Stimulated activated naive CD8-positive, alpha-beta T cell treated with anti-CD3 and anti-CD28 coated beads, Interleukin-15, amount 100 ng/mL, for 72 hours (primary cell): Measurements from ENCODE around the gene KLHL1.

Experiments
- ATAC-seq: fragments of 150-1000 bp; cut with Tn5 transposase; 2 replicates; pipeline ENCODE4 v1.10.0; 2021; ENCODE audit warnings: mild to moderate bottlenecking, moderate library complexity
- DNase-seq, 2 donors: peaks; one replicate each; pipeline ENCODE4 v3.0.0; 2021 to 2022
- H3K27ac Mint-ChIP-seq, 2 donors: one replicate each; pipeline ENCODE4 v1.8.0; 2022; ENCODE audit warnings: mild to moderate bottlenecking in 2 of 2, mixed read lengths in 2 of 2, moderate library complexity in 2 of 2
- H3K27me3 Mint-ChIP-seq: one replicate; pipeline ENCODE4 v1.8.0; 2022; ENCODE audit warnings: mixed read lengths
- H3K4me1 Mint-ChIP-seq: one replicate; pipeline ENCODE4 v1.8.0; 2022; ENCODE audit warnings: mild to moderate bottlenecking, mixed read lengths
- H3K4me3 Mint-ChIP-seq, 2 donors: one replicate each; pipeline ENCODE4 v1.8.0; 2022; ENCODE audit warnings: mild to moderate bottlenecking in 2 of 2, mixed read lengths in 2 of 2, moderate library complexity in 1 of 2
- H3K9me3 Mint-ChIP-seq, 2 donors: one replicate each; pipeline ENCODE4 v1.8.0; 2022; ENCODE audit warnings: mixed read lengths in 2 of 2

The KLHL1 gene

GRCh38 chr13:69857183-69857821, 250.9 kb downstream of the KLHL1 start:
- no peak for ATAC-seq
- H3K4me1 Mint-ChIP-seq = no peaks in the 10 kb centered on the region
- peaks cover 0 to 10% of the 10 kb centered on the region in 2 donors for H3K9me3 Mint-ChIP-seq
- H3K27me3 Mint-ChIP-seq = no peaks in the 10 kb centered on the region
- no peak overlapping the region for H3K4me3 Mint-ChIP-seq
- no peak overlapping the region for H3K27ac Mint-ChIP-seq
- no peak for DNase-seq

GRCh38 chr13:69856331-69856730, 251.9 kb downstream of the KLHL1 start:
- no peak for DNase-seq
- Mint-ChIP-seq H3K4me1 (no peaks in the 10 kb centered on the region), H3K4me3 (no peak overlapping the region), H3K27ac (no peak overlapping the region), H3K27me3 (no peaks in the 10 kb centered on the region), H3K9me3 (peaks cover 6 to 14% of the 10 kb centered on the region in 2 donors)
- no peak for ATAC-seq

- no peak for DNase-seq
- Mint-ChIP-seq H3K27me3 (no peaks in the 10 kb centered on the region), H3K4me1 (no peaks in the 10 kb centered on the region), H3K27ac (no peak overlapping the region), H3K9me3 (peaks cover 20 to 29% of the 10 kb centered on the region in 2 donors), H3K4me3 (no peak overlapping the region)
- no peak for ATAC-seq
Observed at GRCh38 chr13:69828527-69828926, 279.7 kb downstream of the KLHL1 start.

GRCh38 chr13:69820180-69820579, 288.1 kb downstream of the KLHL1 start:
- ATAC-seq = no peak
- Mint-ChIP-seq H3K4me1 (no peaks in the 10 kb centered on the region), H3K4me3 (no peak overlapping the region), H3K9me3 (peaks cover 0 to 3% of the 10 kb centered on the region in 2 donors), H3K27me3 (no peaks in the 10 kb centered on the region), H3K27ac (no peak overlapping the region)
- no peak for DNase-seq

- no peaks in the 10 kb centered on the region for H3K27me3 Mint-ChIP-seq
- H3K4me3 Mint-ChIP-seq = no peak overlapping the region
- H3K4me1 Mint-ChIP-seq = no peaks in the 10 kb centered on the region
- no peak for DNase-seq
- no peak overlapping the region for H3K27ac Mint-ChIP-seq
- no peak for ATAC-seq
- peaks cover 0 to 8% of the 10 kb centered on the region in 2 donors for H3K9me3 Mint-ChIP-seq
Observed at GRCh38 chr13:69817333-69817869, 290.9 kb downstream of the KLHL1 start.

GRCh38 chr13:69809152-69809551, 299.1 kb downstream of the KLHL1 start:
- Mint-ChIP-seq H3K9me3 (peaks cover 12 to 25% of the 10 kb centered on the region in 2 donors), H3K4me3 (no peak overlapping the region), H3K4me1 (no peaks in the 10 kb centered on the region), H3K27ac (no peak overlapping the region), H3K27me3 (no peaks in the 10 kb centered on the region)
- ATAC-seq (no peak), DNase-seq (no peak)

- DNase-seq (no peak), ATAC-seq (no peak)
- Mint-ChIP-seq H3K27me3 (no peaks in the 10 kb centered on the region), H3K4me3 (no peak overlapping the region), H3K4me1 (no peaks in the 10 kb centered on the region), H3K9me3 (no peaks in the 10 kb centered on the region), H3K27ac (no peak overlapping the region)
Observed at GRCh38 chr13:69796256-69796655, 312.0 kb downstream of the KLHL1 start.

- no peaks in the 10 kb centered on the region for H3K27me3 Mint-ChIP-seq
- DNase-seq = no peak
- ATAC-seq = no peak
- no peaks in the 10 kb centered on the region for H3K4me1 Mint-ChIP-seq
- no peak overlapping the region for H3K27ac Mint-ChIP-seq
- H3K9me3 Mint-ChIP-seq = no peaks in the 10 kb centered on the region
- H3K4me3 Mint-ChIP-seq = no peak overlapping the region
Observed at GRCh38 chr13:69793783-69794453, 314.3 kb downstream of the KLHL1 start.

GRCh38 chr13:69776937-69777336, 331.3 kb downstream of the KLHL1 start:
- H3K4me3 Mint-ChIP-seq = no peak overlapping the region
- DNase-seq = no peak
- H3K4me1 Mint-ChIP-seq = no peaks in the 10 kb centered on the region
- peaks cover 0 to 1% of the 10 kb centered on the region in 2 donors for H3K9me3 Mint-ChIP-seq
- H3K27me3 Mint-ChIP-seq = no peaks in the 10 kb centered on the region
- ATAC-seq = no peak
- H3K27ac Mint-ChIP-seq = no peak overlapping the region

GRCh38 chr13:69769608-69770007, 338.6 kb downstream of the KLHL1 start:
- no peak for DNase-seq
- Mint-ChIP-seq H3K27me3 (no peaks in the 10 kb centered on the region), H3K27ac (no peak overlapping the region), H3K4me1 (no peaks in the 10 kb centered on the region), H3K4me3 (no peak overlapping the region), H3K9me3 (peaks cover 0 to 5% of the 10 kb centered on the region in 2 donors)
- no peak for ATAC-seq

GRCh38 chr13:69761581-69761980, 346.7 kb downstream of the KLHL1 start:
- ATAC-seq = no peak
- no peak for DNase-seq
- Mint-ChIP-seq H3K27me3 (no peaks in the 10 kb centered on the region), H3K4me3 (no peak overlapping the region), H3K9me3 (peaks cover 0 to 3% of the 10 kb centered on the region in 2 donors), H3K4me1 (no peaks in the 10 kb centered on the region), H3K27ac (no peak overlapping the region)

- Mint-ChIP-seq H3K9me3 (peaks cover 0 to 7% of the 10 kb centered on the region in 2 donors), H3K27me3 (no peaks in the 10 kb centered on the region), H3K4me3 (no peak overlapping the region), H3K27ac (no peak overlapping the region), H3K4me1 (no peaks in the 10 kb centered on the region)
- ATAC-seq (no peak), DNase-seq (no peak)
Observed at GRCh38 chr13:69755101-69755500, 353.2 kb downstream of the KLHL1 start.

GRCh38 chr13:69751259-69751658, 357.0 kb downstream of the KLHL1 start:
- DNase-seq (no peak), ATAC-seq (no peak)
- Mint-ChIP-seq H3K27ac (no peak overlapping the region), H3K27me3 (no peaks in the 10 kb centered on the region), H3K9me3 (peaks cover 0 to 7% of the 10 kb centered on the region in 2 donors), H3K4me3 (no peak overlapping the region), H3K4me1 (no peaks in the 10 kb centered on the region)

- no peaks in the 10 kb centered on the region for H3K27me3 Mint-ChIP-seq
- ATAC-seq (no peak), DNase-seq (no peak)
- H3K9me3 Mint-ChIP-seq = peaks cover 9 to 21% of the 10 kb centered on the region in 2 donors
- H3K27ac Mint-ChIP-seq = no peak overlapping the region
- H3K4me3 Mint-ChIP-seq = no peak overlapping the region
- H3K4me1 Mint-ChIP-seq = no peaks in the 10 kb centered on the region
Observed at GRCh38 chr13:69737129-69737935, 370.9 kb downstream of the KLHL1 start.

- ATAC-seq (no peak), DNase-seq (no peak)
- Mint-ChIP-seq H3K4me1 (no peaks in the 10 kb centered on the region), H3K4me3 (no peak overlapping the region), H3K27me3 (no peaks in the 10 kb centered on the region), H3K27ac (no peak overlapping the region), H3K9me3 (peaks cover 0 to 7% of the 10 kb centered on the region in 2 donors)
Observed at GRCh38 chr13:69721631-69722030, 386.6 kb downstream of the KLHL1 start.
